Renal pelvis (tissue), 4 donors: Measurements from ENCODE around the gene CALML3. TPM values are rescaled to one million over a fixed set of nuclear protein-coding genes. Genes with fewer than 3 reads are reported as not detected.

Source experiments
- DNase-seq: peaks from one replicate; pipeline ENCODE4 v3.0.0-alpha.2; 2013
- polyA plus RNA-seq, 3 donors: library from polyadenylated mRNA; unstranded; fragments of 120-200 nt; gene quantifications; one replicate each; pipeline ENCODE4 v1.2.1, GENCODE V29; 2013; ENCODE audit not compliant: insufficient read length in 3 of 3

CALML3 gene
- polyA plus RNA-seq, 3 donors, result 0.03 TPM; not detected in 2

- DNase-seq, result no peak
Observed at GRCh38 chr10:5525561-5526341, 990 bp downstream of the CALML3 start.

- no peak for DNase-seq
Observed at GRCh38 chr10:5526691-5527331, 2.0 kb downstream of the CALML3 start.

- DNase-seq, result no peak
Observed at GRCh38 chr10:5527332-5528200, 2.8 kb downstream of the CALML3 start.

GRCh38 chr10:5528989-5529701 lies 4.4 kb downstream of the CALML3 start:
- no peak for DNase-seq

GRCh38 chr10:5529702-5530411 lies 5.1 kb downstream of the CALML3 start:
- no peak for DNase-seq

GRCh38 chr10:5530412-5530806 lies 5.6 kb downstream of the CALML3 start:
- no peak for DNase-seq

- no peak for DNase-seq
Observed at GRCh38 chr10:5530846-5531557, 6.2 kb downstream of the CALML3 start.

GRCh38 chr10:5531558-5532306 lies 7.0 kb downstream of the CALML3 start:
- DNase-seq, result no peak

- DNase-seq, result no peak
Observed at GRCh38 chr10:5532307-5532605, 7.5 kb downstream of the CALML3 start.

- no peak for DNase-seq
Observed at GRCh38 chr10:5532618-5533097, 7.9 kb downstream of the CALML3 start.

GRCh38 chr10:5533098-5533731 lies 8.5 kb downstream of the CALML3 start:
- DNase-seq, result no peak

GRCh38 chr10:5534051-5534821 lies 9.5 kb downstream of the CALML3 start:
- no peak for DNase-seq

GRCh38 chr10:5534880-5535856 lies 10.4 kb downstream of the CALML3 start:
- DNase-seq, result no peak

GRCh38 chr10:5536486-5537081 lies 11.8 kb downstream of the CALML3 start:
- no peak for DNase-seq

GRCh38 chr10:5537684-5538083 lies 12.9 kb downstream of the CALML3 start:
- DNase-seq, result no peak

GRCh38 chr10:5538446-5538845 lies 13.7 kb downstream of the CALML3 start:
- no peak for DNase-seq
